Breast epithelium (tissue), 3 donors: ENCODE results near the gene ATP2B1.

ENCODE experiments used
- CTCF ChIP-seq, 3 donors: fragments of 450-650 bp; IDR thresholded peaks; one replicate each; pipeline ENCODE4 v1.5.1; 2016 to 2017; ENCODE audit warnings: antibody characterized with exemption in 3 of 3, mild to moderate bottlenecking in 3 of 3, moderate library complexity in 3 of 3
- POLR2A ChIP-seq: fragments of 450-650 bp; IDR thresholded peaks from one replicate; pipeline ENCODE4 v1.6.1; 2016; ENCODE audit warnings: antibody characterized with exemption, mild to moderate bottlenecking, moderate library complexity
- POLR2AphosphoS5 ChIP-seq, 3 donors: sonication (generic); formaldehyde crosslinking; IDR thresholded peaks; one replicate each; pipeline ENCODE4 v1.6.1; 2017; ENCODE audit warnings: antibody characterized with exemption in 3 of 3

- TF ChIP-seq POLR2A (no peak), CTCF (IDR thresholded peaks at IDR 0.05) (no peak), POLR2AphosphoS5 (IDR thresholded peaks at IDR 0.05) (no peak)
Measured at GRCh38 chr12:89661706-89662330, 46.8 kb downstream of the ATP2B1 start.
